22Rv1 (cell line): ENCODE data around the gene SPATA6L.

Experiments used
- ZFX ChIP-seq: fragments of 450-650 bp; IDR thresholded peaks from 2 replicates; pipeline ENCODE4 v1.6.1; 2017; ENCODE audit warnings: antibody characterized with exemption, borderline replicate concordance
- TF ChIP-seq, protein P1 (sequence below): fragments of 450-650 bp; IDR thresholded peaks from 2 replicates; pipeline ENCODE4 v1.5.1; 2017; ENCODE audit warnings: mild to moderate bottlenecking

GRCh38 chr9:4550777-4551484 is 115.3 kb downstream of the SPATA6L start:
- TF ChIP-seq, protein P1, sequence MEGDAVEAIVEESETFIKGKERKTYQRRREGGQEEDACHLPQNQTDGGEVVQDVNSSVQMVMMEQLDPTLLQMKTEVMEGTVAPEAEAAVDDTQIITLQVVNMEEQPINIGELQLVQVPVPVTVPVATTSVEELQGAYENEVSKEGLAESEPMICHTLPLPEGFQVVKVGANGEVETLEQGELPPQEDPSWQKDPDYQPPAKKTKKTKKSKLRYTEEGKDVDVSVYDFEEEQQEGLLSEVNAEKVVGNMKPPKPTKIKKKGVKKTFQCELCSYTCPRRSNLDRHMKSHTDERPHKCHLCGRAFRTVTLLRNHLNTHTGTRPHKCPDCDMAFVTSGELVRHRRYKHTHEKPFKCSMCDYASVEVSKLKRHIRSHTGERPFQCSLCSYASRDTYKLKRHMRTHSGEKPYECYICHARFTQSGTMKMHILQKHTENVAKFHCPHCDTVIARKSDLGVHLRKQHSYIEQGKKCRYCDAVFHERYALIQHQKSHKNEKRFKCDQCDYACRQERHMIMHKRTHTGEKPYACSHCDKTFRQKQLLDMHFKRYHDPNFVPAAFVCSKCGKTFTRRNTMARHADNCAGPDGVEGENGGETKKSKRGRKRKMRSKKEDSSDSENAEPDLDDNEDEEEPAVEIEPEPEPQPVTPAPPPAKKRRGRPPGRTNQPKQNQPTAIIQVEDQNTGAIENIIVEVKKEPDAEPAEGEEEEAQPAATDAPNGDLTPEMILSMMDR: no peak
- no peak for TF ChIP-seq ZFX
